Neuronal stem cell (in vitro differentiated cells): ENCODE measurements around the gene TSPYL2.

Experiments
- DNase-seq: peaks from one replicate; pipeline ENCODE4 v3.0.0-alpha.2; 2013; ENCODE audit warnings: low spot score
- H2AFZ ChIP-seq: one replicate; pipeline ENCODE4 v1.6.1; 2013; ENCODE audit warnings: mild to moderate bottlenecking, low read length, inconsistent platforms
- H2AK5ac ChIP-seq: 2 replicates; pipeline ENCODE4 v1.6.1; 2013; ENCODE audit warnings: low read depth, mild to moderate bottlenecking, inconsistent platforms, low read length, moderate library complexity, mixed read lengths
- H2BK120ac ChIP-seq: 2 replicates; pipeline ENCODE4 v1.6.1; 2013; ENCODE audit warnings: low read depth, mild to moderate bottlenecking, inconsistent platforms, low read length, moderate library complexity, mixed read lengths
- H2BK12ac ChIP-seq: one replicate; pipeline ENCODE4 v1.6.1; 2013; ENCODE audit warnings: low read length, inconsistent platforms
- H2BK15ac ChIP-seq: 2 replicates; pipeline ENCODE4 v1.6.1; 2013; ENCODE audit warnings: mild to moderate bottlenecking, low read length, inconsistent platforms, mixed read lengths
- H2BK5ac ChIP-seq: one replicate; pipeline ENCODE4 v1.6.1; 2013; ENCODE audit warnings: inconsistent platforms, mild to moderate bottlenecking, low read length, moderate library complexity
- H3K14ac ChIP-seq: one replicate; pipeline ENCODE4 v1.6.1; 2013; ENCODE audit warnings: low read length, inconsistent platforms
- H3K18ac ChIP-seq: 2 replicates; pipeline ENCODE4 v1.6.1; 2013; ENCODE audit warnings: low read length, inconsistent platforms
- H3K23ac ChIP-seq: 2 replicates; pipeline ENCODE4 v1.6.1; 2013; ENCODE audit warnings: low read depth, mild to moderate bottlenecking, mixed read lengths, low read length, inconsistent platforms; ENCODE audit not compliant: poor library complexity
- H3K27ac ChIP-seq: replicated peaks from 3 replicates; pipeline ENCODE4 v1.5.1; 2013; ENCODE audit warnings: low read length, inconsistent platforms
- H3K27me3 ChIP-seq, 3 experiments: 2 replicates each; pipeline ENCODE4 v1.6.1; 2013; ENCODE audit warnings: low read length in 3 of 3, mild to moderate bottlenecking in 2 of 3, inconsistent platforms in 1 of 3, low read depth in 1 of 3, mixed read lengths in 1 of 3, moderate library complexity in 1 of 3; ENCODE audit not compliant: control insufficient read depth in 3 of 3, insufficient read depth in 3 of 3
- H3K36me3 ChIP-seq, 2 donors: replicated peaks in 1 of 2; 2 replicates each; pipeline ENCODE4 v1.6.1; 2013; ENCODE audit warnings: low read length in 2 of 2; ENCODE audit not compliant: control insufficient read depth in 2 of 2, insufficient read depth in 2 of 2
- H3K4ac ChIP-seq: 2 replicates; pipeline ENCODE4 v1.6.1; 2013; ENCODE audit warnings: inconsistent platforms, mild to moderate bottlenecking, low read length, moderate library complexity
- H3K4me1 ChIP-seq, 2 donors: 1 replicate in 1 of 2; 2 replicates in 1 of 2; pipeline ENCODE4 v1.6.1; 2013; ENCODE audit warnings: low read length in 2 of 2, low read depth in 1 of 2; ENCODE audit not compliant: control insufficient read depth in 2 of 2, insufficient read depth in 1 of 2
- H3K4me2 ChIP-seq: one replicate; pipeline ENCODE4 v1.6.1; 2013; ENCODE audit warnings: mild to moderate bottlenecking, low read length, inconsistent platforms; ENCODE audit not compliant: insufficient read depth, poor library complexity, severe bottlenecking
- H3K4me3 ChIP-seq, 2 donors: 2 replicates each; pipeline ENCODE4 v1.5.1; 2013; ENCODE audit warnings: low read length in 2 of 2, mild to moderate bottlenecking in 2 of 2, inconsistent platforms in 1 of 2, moderate library complexity in 1 of 2
- H3K79me1 ChIP-seq: one replicate; pipeline ENCODE4 v1.6.1; 2013; ENCODE audit warnings: low read depth, mild to moderate bottlenecking, inconsistent platforms, low read length, moderate library complexity
- H3K9ac ChIP-seq: one replicate; pipeline ENCODE4 v1.6.1; 2013; ENCODE audit warnings: mild to moderate bottlenecking, low read depth, low read length, inconsistent platforms; ENCODE audit not compliant: poor library complexity
- H3K9me3 ChIP-seq, 2 donors: replicated peaks in 1 of 2; 2 replicates each; pipeline versions ENCODE3 to v1.6.1; 2013; ENCODE audit warnings: low read length in 2 of 2, mild to moderate bottlenecking in 2 of 2, inconsistent platforms in 1 of 2, low read depth in 1 of 2, mixed read lengths in 1 of 2, moderate library complexity in 1 of 2; ENCODE audit not compliant: control insufficient read depth in 2 of 2, insufficient read depth in 1 of 2
- H4K8ac ChIP-seq: one replicate; pipeline ENCODE4 v1.6.1; 2013; ENCODE audit warnings: low read depth, mild to moderate bottlenecking, inconsistent platforms, low read length, moderate library complexity
- H4K91ac ChIP-seq: one replicate; pipeline ENCODE4 v1.6.1; 2013; ENCODE audit warnings: low read length, low read depth, mild to moderate bottlenecking, inconsistent platforms; ENCODE audit not compliant: poor library complexity
- WGBS, 2 donors: extraction: QIAGEN DNeasy Blood & Tissue Kit; methylation state at CpG; one replicate each; pipeline ENCODE4 v1.1.7; 2013; ENCODE audit warnings: missing lambda C conversion rate in 2 of 2, mixed read lengths in 1 of 2; ENCODE audit not compliant: insufficient read length in 2 of 2, insufficient replicate concordance in 1 of 2; ENCODE audit errors: extremely low coverage in 2 of 2; 5-methylcytosine and 5-hydroxymethylcytosine counted together

TSPYL2 gene

DNA sequence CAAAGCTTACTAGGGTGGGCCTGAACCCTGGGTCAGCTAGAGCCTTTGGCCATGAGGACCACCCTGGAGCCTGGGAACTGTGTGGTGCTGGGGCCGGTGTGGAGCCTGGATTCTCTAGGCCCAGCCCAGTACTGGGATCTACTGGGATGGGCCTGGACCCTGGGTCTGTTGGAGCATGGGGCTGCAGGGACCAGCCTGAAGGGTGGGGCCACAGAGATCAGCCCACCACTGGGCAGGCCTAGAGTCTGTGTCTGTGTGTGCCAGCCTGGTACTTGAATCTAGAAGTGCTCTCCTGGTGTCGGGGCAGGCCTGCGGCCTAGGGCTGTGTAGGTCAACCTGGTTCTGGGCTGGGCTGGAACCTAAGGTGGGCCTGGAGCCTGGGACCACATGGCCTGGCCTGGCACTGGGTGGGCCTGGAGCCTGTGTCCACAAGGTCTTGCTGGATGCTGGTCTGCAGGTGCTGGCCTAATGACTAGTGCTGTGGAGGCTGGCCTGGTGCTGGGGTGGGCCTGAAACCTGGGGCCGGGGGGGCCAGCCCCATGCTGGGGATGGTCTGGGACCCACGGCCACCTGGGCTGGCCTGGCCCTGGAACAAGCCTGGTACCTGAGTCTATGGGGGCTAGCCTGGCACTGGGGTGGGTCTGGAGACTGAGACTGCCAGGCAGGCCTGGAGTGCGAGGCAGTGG lies 32.8 kb downstream of the TSPYL2 start:
- H2BK5ac ChIP-seq = no peak overlapping the region
- no peak overlapping the region for H2BK120ac ChIP-seq
- no peak for DNase-seq
- H3K9me3 ChIP-seq = peaks cover 0 to 5% of the 10 kb centered on the region in 2 donors
- no peaks in the 10 kb centered on the region for H3K4me1 ChIP-seq
- WGBS, 2 donors = no CpG with 5 or more reads among the region's 6 CpGs
- no peak overlapping the region for H3K27ac ChIP-seq
- H3K4ac ChIP-seq = no peak overlapping the region
- peak overlapping the region; percentile 44 for H3K9ac ChIP-seq
- H2BK15ac ChIP-seq = no peak overlapping the region
- H3K36me3 ChIP-seq = peaks cover 0 to 4% of the 10 kb centered on the region in 2 donors
- no peak overlapping the region for H2BK12ac ChIP-seq
- H3K18ac ChIP-seq = no peak overlapping the region
- no peak overlapping the region for H3K23ac ChIP-seq
- H3K14ac ChIP-seq = peak overlapping the region; percentile 38
- no peak overlapping the region for H3K4me3 ChIP-seq
- H3K79me1 ChIP-seq = peaks cover 6% of the 10 kb centered on the region
- no peak overlapping the region for H4K8ac ChIP-seq
- no peak overlapping the region for H4K91ac ChIP-seq
- H2AFZ ChIP-seq = no peak overlapping the region
- H2AK5ac ChIP-seq = no peak overlapping the region
- H3K4me2 ChIP-seq = no peak overlapping the region
- H3K27me3 ChIP-seq = no peaks in the 10 kb centered on the region

DNA sequence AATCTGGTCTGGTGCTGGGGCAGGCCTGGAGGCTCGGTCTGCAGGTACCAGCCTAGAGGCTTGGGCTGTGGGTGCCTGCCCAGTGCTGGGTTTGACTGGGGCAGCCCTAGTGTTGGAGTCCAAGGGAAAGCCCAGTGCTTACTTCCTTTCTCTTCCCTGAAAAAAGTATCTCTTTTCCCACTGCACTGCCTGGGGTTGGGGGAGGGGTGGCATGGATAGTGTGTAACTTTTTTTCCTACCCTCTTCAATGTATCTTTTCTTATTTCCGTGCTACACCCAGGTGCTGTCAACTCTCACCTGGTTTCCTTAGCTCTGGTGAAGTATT lies 33.3 kb downstream of the TSPYL2 start:
- Histone ChIP-seq H2BK5ac (no peak overlapping the region), H3K79me1 (peaks cover 6% of the 10 kb centered on the region), H3K36me3 (peaks cover 0 to 4% of the 10 kb centered on the region in 2 donors), H2BK12ac (no peak overlapping the region), H3K18ac (no peak overlapping the region), H3K14ac (no peak overlapping the region), H4K8ac (no peak overlapping the region), H2BK120ac (no peak overlapping the region), H2BK15ac (no peak overlapping the region), H3K23ac (no peak overlapping the region), H3K4me1 (no peaks in the 10 kb centered on the region), H3K27ac (no peak overlapping the region), H3K4me3 (no peak overlapping the region), H3K4me2 (no peak overlapping the region), H2AFZ (no peak overlapping the region), H3K27me3 (no peaks in the 10 kb centered on the region), H3K4ac (no peak overlapping the region), H3K9ac (peak overlapping the region; percentile 44), H3K9me3 (no peaks in the 10 kb centered on the region), H4K91ac (no peak overlapping the region), H2AK5ac (no peak overlapping the region)
- no CpG with 5 or more reads among the region's 2 CpGs for WGBS, 2 donors
- DNase-seq = no peak

DNA sequence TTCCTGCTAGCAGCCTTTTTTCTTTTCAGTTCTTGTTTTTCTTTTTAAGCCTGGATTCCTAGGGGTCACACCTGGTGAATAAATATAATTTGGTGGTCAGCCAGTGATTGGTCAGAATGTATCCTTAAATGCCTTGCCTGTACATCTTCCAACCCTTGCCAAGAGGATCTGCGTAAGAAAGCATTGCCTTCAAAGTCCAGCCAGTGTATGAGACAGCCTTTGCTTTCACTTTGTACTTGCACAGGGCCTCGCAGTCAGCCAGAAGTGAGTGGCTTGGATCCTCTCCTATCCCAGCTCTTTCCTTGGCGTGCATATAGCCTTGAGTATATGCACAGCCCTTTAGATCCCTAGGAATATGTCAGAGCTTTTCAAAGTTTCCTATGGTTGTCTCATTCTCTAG lies 33.9 kb downstream of the TSPYL2 start:
- H3K79me1 ChIP-seq = peaks cover 6% of the 10 kb centered on the region
- H4K91ac ChIP-seq = no peak overlapping the region
- no peaks in the 10 kb centered on the region for H3K4me1 ChIP-seq
- no peak overlapping the region for H2AK5ac ChIP-seq
- H3K4ac ChIP-seq = no peak overlapping the region
- no peak overlapping the region for H3K9ac ChIP-seq
- no peak overlapping the region for H3K27ac ChIP-seq
- no peak overlapping the region for H2BK15ac ChIP-seq
- no peaks in the 10 kb centered on the region for H3K27me3 ChIP-seq
- peaks cover 0 to 4% of the 10 kb centered on the region in 2 donors for H3K36me3 ChIP-seq
- no peak overlapping the region for H3K4me2 ChIP-seq
- H2BK5ac ChIP-seq = no peak overlapping the region
- no peak overlapping the region for H2AFZ ChIP-seq
- H2BK120ac ChIP-seq = no peak overlapping the region
- no peaks in the 10 kb centered on the region for H3K9me3 ChIP-seq
- WGBS, 2 donors = no CpG with 5 or more reads among the region's 3 CpGs
- no peak overlapping the region for H2BK12ac ChIP-seq
- no peak overlapping the region for H3K23ac ChIP-seq
- no peak for DNase-seq
- no peak overlapping the region for H3K4me3 ChIP-seq
- no peak overlapping the region for H3K18ac ChIP-seq
- H3K14ac ChIP-seq = no peak overlapping the region
- H4K8ac ChIP-seq = no peak overlapping the region

DNA sequence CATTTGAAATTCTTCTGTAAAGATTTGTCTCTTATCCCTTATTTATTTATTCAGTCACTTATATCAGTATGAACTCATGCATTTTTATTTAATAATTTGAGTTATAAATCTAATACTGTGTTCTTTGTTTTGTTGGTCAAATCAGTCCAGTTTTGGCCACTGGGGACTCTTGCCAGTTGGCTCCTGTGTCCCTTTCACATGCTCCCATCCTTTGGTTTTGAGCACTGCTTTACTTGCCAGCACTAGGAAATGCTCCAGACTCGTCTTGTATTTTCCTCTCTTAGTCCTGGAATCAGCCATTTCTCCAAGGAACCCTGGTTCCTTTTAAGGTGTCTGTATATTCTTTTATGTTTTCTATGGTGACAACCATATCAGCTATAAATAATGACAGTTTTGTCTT lies 39.8 kb downstream of the TSPYL2 start:
- H3K18ac ChIP-seq = no peak overlapping the region
- H3K4me1 ChIP-seq = no peaks in the 10 kb centered on the region
- no peak overlapping the region for H4K91ac ChIP-seq
- no CpG with 5 or more reads among the region's 1 CpG for WGBS, 2 donors
- no peak overlapping the region for H3K9ac ChIP-seq
- no peak overlapping the region for H2AK5ac ChIP-seq
- no peak overlapping the region for H3K4me3 ChIP-seq
- no peak overlapping the region for H2BK120ac ChIP-seq
- no peak overlapping the region for H3K4ac ChIP-seq
- peaks cover 0 to 5% of the 10 kb centered on the region in 2 donors for H3K9me3 ChIP-seq
- peaks cover 0 to 6% of the 10 kb centered on the region in 2 donors for H3K36me3 ChIP-seq
- no peak overlapping the region for H2AFZ ChIP-seq
- no peaks in the 10 kb centered on the region for H3K79me1 ChIP-seq
- DNase-seq = no peak
- H4K8ac ChIP-seq = no peak overlapping the region
- no peaks in the 10 kb centered on the region for H3K27me3 ChIP-seq
- H3K23ac ChIP-seq = no peak overlapping the region
- no peak overlapping the region for H3K14ac ChIP-seq
- no peak overlapping the region for H2BK12ac ChIP-seq
- H2BK5ac ChIP-seq = no peak overlapping the region
- no peak overlapping the region for H3K27ac ChIP-seq
- H2BK15ac ChIP-seq = no peak overlapping the region
- no peak overlapping the region for H3K4me2 ChIP-seq
